Right forelimb (tissue), 1 donor: Measurements from ENCODE around the gene GRM7.

Experiments used
- DNase-seq: peaks from one replicate; pipeline ENCODE4 v3.0.0-alpha.2; 2018

GRM7 gene

GRCh38 chr3:7249493-7250076 lies 388.7 kb downstream of the GRM7 start:
- no peak for DNase-seq

GRCh38 chr3:7254251-7254650 lies 393.3 kb downstream of the GRM7 start:
- DNase-seq: no peak

DNA sequence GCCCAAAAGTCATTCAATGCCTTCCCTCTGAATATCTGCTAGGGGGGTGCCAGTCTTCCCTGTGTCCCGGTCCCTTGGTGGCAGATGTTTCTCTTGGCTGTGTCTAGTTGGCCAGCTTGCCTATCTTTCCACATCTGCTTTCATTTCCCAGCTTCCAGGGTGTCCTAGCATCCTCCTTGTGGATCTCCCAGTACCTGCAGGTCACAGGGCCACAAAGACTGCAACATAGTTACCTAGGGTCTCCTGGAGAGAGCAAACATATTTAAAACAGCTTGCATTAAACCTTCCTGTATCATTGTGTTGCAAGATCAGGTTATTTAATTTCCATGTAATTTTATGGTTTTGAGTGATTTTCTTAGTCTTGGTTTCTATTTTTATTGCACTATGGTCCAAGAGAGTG lies 400.1 kb downstream of the GRM7 start:
- DNase-seq: no peak

DNA sequence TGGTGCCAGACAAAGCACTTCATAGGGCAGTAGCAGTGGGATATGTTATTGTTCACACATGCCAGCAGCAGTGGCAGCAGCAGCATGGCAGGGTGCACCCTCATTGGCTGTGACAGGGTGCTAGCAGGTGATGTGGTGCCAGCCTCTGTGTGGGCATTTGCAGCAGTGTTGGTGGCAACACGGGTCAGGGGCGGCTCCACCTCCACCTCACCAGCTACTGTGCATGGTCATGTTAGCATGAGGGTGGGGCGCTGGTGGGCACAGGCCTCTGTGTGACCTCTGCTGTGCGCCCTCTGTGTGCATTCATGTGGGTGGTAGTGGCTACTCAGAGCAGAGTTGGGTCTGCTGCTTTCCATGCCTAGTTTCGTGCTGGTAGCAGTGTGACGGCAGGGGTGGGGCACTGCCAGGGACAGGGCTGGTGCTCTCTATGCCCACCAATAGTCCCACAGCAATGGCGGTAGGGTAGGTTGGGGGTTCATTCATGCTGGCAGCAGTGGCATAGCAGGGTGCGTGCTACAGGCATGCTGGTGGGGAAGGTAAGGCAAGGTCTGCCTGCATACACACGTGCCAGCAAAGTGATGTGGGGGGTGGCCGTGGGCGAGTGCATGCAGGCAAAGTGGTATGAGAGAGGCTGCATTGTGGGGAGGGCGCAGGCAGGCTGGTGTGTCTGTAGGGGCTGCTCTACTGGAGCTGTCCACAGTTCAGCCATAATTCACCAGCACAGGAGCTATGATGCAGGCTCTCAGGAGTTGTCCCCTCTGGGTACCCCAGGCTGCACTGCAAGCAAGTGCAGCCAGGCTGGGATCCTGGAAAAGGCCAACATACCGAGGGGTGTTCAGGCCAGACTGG lies 402.7 kb downstream of the GRM7 start:
- DNase-seq: no peak

- DNase-seq: no peak
These were observed 403.2 kb downstream of the GRM7 start for GRCh38 chr3:7264196-7264526.

DNA sequence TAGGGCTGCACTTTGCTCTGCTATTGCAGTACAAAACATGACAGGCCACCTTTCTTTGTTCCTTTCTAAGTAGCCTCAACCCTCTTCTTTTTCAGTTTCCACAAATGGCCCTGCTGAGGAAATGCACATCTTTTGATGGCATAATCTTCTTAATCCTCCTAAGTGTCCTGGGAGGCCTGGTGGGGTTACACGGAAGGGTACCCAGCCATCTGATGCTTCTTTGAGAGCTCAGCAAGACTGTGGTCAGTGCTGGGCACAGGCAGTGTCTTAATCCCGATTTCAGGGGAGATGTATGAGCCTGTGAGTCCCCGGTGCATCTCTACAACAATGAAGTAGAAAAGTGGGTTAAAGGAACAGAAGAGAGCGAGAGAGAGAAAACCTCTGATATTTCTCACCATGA lies 404.8 kb downstream of the GRM7 start:
- no peak for DNase-seq

DNA sequence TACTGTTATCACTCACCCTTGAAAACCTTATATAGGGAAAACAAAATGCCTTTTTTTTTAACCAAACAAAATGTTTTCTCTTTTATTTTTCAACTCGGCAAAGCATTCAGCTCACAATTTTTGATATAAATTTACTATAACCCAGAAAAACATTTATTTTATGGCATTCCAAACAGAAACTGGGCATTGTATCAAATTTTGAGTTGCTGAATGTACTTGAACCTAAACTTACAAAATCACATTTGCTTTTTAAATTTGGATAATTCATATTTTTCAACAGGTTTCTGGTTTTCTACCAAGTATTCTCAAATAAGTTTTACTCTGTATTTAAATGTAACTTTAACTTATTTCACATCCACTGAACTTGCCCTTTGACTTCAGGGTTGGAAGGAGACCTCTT lies 405.6 kb downstream of the GRM7 start:
- DNase-seq: no peak

DNA sequence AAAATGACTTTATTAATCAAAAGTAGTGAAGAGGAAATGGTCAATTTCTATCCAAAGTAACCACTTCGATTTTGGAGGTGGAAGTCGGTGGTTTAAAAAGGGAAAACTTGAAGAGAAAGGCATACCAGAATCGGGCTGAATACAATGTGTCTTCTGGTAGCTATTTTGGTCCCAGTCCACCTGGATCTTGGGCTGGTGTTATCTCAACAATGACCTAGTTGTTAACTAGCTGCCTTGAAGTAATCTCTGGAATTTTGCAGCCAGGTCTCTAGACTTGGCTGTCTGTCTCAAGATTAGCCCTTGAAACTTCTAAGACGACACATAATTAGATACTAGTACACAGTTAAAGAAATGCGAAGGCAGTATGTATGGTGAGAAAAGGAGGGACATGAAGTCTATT lies 409.8 kb downstream of the GRM7 start:
- no peak for DNase-seq

DNA sequence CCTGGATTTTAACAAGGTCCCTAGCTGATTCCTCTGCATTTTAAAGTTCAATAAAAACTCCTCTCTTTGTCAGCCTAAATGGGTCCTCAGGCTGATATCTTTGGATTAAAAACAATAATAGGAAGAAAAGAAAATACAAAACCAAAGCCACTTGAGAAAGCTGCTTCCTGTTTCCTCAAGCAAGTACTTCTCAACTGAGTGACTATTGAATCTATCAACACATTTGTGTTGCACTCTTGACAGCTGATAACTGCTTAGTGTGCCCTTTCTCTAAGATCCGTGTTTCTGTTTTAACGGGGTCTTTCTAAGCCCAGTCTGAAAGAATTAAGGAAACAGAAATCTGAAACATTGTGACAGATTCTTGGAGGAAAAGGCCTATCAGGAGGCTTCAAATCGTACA lies 410.7 kb downstream of the GRM7 start:
- no peak for DNase-seq

DNA sequence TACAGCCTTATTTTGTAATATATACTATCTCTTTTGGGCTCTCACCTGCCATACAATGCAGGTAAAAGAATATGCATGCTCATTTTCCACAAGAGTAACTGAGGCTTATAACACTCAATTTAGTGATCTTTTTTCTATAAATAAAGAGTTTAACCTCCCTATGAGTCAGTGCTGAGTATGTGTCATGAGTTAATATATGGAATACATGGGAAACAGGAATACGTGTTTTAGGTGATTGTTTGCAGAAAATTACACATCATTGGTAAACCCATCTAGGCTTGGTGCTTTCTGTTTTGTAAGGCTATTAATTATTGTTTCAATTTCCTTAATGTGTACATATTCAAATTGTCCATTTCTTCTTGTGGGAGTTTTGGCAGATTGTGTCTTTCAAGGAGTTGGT lies 411.3 kb downstream of the GRM7 start:
- no peak for DNase-seq

DNA sequence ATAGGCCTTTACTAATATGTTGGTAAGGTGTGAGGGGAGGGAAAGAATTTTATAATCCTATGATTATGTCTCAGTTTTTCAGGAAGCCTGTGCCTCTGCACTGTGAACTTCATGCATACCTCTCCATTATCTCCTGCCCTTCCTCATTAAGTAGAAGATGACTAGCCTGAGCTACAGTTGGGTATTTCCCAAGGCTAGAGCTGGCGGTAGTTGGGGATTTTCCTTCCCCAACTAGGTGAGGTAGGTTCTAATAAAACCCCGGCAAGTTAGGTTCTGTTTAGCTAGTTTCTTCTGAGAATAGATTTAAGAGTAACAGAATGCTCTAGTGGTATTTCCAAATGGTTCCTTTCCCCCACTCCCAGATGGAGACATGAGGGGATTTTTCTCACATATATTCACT lies 414.5 kb downstream of the GRM7 start:
- no peak for DNase-seq

DNA sequence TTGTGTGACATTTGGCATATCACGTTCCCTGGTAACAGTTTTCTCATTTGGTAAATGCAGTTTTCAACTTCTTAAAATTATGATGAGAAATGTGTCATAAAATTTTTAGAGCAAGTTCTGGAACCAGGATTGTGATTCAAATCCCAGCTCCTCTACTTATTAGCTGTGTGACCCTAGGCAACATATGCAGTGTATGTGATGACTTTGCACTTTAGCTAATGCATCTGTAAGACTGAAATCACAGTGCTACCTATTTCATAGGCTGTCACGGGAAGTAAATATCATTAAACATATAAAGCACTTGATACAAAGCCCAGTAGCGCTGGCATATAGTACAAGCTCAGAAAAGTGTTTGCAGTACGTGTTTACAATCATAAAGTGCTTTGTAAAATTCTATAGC lies 419.4 kb downstream of the GRM7 start:
- no peak for DNase-seq

DNA sequence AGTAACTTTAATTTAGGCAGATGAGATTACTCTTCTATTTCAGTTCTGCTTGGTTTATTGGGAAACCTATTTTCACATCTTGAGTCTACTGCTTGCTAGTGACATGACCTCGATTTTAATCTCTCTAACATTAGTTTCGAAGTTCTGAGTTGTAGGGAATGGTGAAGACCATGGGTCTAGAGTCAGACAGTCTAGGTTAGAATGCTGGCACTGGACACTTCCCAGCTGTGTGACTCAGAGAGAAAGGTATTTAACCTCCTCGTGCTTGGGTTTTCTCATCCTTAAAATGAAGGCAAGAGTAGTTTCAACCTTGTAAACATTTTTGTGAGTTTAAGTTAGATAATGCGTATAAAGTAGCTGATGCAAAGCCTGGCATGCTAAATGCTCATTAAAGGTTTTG lies 422.1 kb downstream of the GRM7 start:
- DNase-seq: no peak

DNA sequence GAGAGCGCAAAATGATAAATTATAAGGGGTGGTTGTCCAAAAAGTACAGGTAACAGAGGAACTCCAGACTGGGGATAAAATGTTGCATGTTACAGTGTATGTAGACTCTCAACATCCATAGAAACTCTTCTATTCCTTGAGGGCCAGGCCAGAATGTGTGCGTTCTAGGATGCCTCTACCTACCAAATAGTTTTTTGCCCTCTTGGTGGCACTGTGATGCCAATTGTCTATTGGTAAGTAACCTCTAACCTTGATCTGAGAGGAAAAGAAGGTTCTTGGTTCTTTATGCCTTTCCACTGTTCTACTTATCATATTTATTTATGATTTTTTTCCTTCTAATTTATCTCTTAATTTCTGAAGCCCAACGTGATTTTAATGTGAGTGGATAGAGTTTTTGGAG lies 424.6 kb downstream of the GRM7 start:
- no peak for DNase-seq

DNA sequence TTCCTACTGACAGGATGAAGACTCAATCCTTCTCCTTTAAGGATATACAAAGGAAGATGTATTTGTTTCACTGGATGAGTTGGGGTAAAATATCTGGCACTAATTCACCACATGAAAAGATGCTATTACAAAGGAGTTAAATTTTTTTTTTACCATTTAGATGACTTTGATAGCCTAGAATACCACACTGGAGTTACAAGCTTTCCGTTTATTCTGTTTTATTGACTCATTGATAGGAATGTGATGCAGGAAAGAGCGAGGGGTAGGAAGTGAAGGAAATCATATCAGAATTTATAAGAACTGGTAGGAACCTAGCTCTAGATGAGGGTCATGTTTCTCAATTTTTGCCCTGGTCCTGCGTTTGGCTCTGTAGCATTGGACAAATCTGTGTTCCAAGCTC lies 427.2 kb downstream of the GRM7 start:
- no peak for DNase-seq

DNA sequence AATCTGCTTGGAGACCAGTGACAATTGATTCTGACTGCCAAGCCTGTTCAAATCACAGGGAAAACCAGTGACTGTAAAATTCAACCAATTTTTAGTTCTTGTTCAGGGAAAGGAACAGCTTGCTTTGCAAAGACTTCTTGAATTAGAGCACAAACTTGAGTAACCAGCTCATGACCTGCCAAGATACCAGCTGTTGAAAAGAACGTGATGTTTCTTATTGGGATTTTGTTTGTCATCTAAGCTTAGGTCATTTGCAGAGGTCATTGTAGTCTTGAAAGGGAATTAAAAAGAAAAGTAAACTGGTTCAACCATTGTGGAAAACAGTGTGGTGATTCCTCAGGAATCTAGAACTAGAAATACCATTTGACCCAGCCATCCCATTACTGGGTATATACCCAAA lies 428.2 kb downstream of the GRM7 start:
- no peak for DNase-seq

- DNase-seq: no peak
These were observed 429.3 kb downstream of the GRM7 start for GRCh38 chr3:7290077-7290825.

GRCh38 chr3:7292362-7292761 lies 431.4 kb downstream of the GRM7 start:
- DNase-seq: no peak

DNA sequence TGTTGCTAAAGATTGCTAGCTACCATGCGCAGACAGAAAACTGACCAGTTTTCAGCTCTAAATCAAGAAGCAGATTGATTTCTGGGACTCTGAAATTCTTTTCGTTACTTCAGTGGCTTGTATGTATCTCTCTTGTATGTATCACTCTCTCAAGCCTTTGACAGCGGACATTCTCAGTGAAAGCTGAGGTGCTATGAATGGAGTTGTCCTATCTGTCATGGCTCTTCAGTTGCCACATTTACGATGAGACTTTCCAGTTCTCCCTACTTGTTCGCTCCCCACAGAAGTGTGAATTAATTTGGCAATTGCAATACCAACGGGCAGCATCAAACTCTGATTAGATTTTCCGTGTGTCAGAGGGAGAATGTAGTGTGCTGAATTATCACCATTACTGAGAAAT lies 432.4 kb downstream of the GRM7 start:
- no peak for DNase-seq

DNA sequence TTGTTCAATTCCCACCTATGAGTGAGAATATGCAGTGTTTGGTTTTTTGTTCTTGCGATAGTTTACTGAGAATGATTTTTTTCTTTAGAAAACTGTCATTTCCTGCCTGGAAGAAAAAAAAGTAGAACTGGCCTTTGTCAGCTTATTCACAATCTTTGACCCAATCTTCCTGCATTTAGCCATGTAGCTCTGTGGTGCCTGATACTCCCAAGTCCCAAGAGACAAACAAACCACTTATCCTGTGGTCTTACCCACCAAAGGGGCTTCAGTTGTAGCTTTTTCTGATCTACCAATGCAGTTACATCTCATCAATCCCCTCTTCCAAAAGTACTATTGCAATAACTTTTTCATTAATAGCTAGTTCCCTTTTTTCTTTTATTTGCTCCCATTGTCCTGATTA lies 444.6 kb downstream of the GRM7 start:
- no peak for DNase-seq

GRCh38 chr3:7306901-7307300 lies 446.0 kb downstream of the GRM7 start:
- DNase-seq: no peak

GRCh38 chr3:7307410-7307809 lies 446.5 kb downstream of the GRM7 start:
- DNase-seq: no peak

GRCh38 chr3:7309641-7310102 lies 448.8 kb downstream of the GRM7 start:
- peak; percentile 80 for DNase-seq

- DNase-seq: no peak
These were observed 454.1 kb downstream of the GRM7 start for GRCh38 chr3:7315037-7315436.
